K562 (cell line): ENCODE results near the gene CCDC201. TPM values are rescaled to one million over a fixed set of nuclear protein-coding genes. Genes with fewer than 3 reads are reported as not detected.
"Not testable (repeated sequence)": the region's sequence is repeated elsewhere in the genome, so short reads cannot be mapped to it uniquely, and the experiment has no call there.

Experiments used
- ATAC-seq: fragments of 200-7000 bp; cut with Tn5 transposase; 3 replicates; pipeline ENCODE4 v1.9.1; 2020; ENCODE audit warnings: moderate library complexity
- BruUV-seq: library from RNA; stranded (reverse); fragments of 400-500 nt; replicated peaks from 2 replicates; lab custom pipeline; 2021; lab: Mats Ljungman, UMichigan
- CTCF ChIA-PET: fragments of 300-600 bp; formaldehyde crosslinking; extraction: SDS; loops from one replicate; lab custom pipeline; 2021; ENCODE audit warnings: low intra/inter-chr PET ratio; lab: Yijun Ruan, JAX
- POLR2A ChIA-PET: fragments of 300-600, 350-650 bp; sonication (Branson Sonifier 250); formaldehyde crosslinking; extraction: SDS; loops from one replicate; lab custom pipeline; 2021; ENCODE audit warnings: antibody characterized with exemption, inconsistent platforms; lab: Yijun Ruan, JAX
- DNase-seq, 4 experiments: peaks; one replicate each; pipeline versions ENCODE4 v3.0.0 to v3.0.0-alpha.2; 2011 to 2018; ENCODE audit warnings: low spot score in 3 of 4, mixed read lengths in 3 of 4; ENCODE audit errors: extremely low read depth in 1 of 4
- FAIRE-seq: peaks from 2 replicates; lab custom pipeline; 2011; peaks lifted over from hg19 to GRCh38; lab: Jason Lieb, UNC
- H2AFZ ChIP-seq: 2 replicates; pipeline ENCODE4 v1.6.0; 2011; ENCODE audit warnings: low read depth, low read length, control low read depth, inconsistent platforms
- H3K27ac ChIP-seq: fragments of 200-600 bp; 3 replicates; pipeline ENCODE4 v1.8.0; 2011; ENCODE audit warnings: low read depth, mild to moderate bottlenecking, control low read depth, inconsistent platforms, low read length, moderate library complexity, mixed read lengths; ENCODE audit errors: extremely low read depth
- H3K27me3 ChIP-seq, 2 experiments: fragments of 300-600 bp in 1 of 2; 2 replicates in 1 of 2; 3 replicates in 1 of 2; pipeline versions ENCODE4 v1.6.0 to v1.8.0; 2011; ENCODE audit warnings: inconsistent platforms in 2 of 2, low read length in 2 of 2, mild to moderate bottlenecking in 1 of 2, mixed read lengths in 1 of 2, moderate library complexity in 1 of 2; ENCODE audit not compliant: control insufficient read depth in 2 of 2, insufficient read depth in 2 of 2
- H3K36me3 ChIP-seq: fragments of 300-600 bp; 3 replicates; pipeline ENCODE4 v1.8.0; 2011; ENCODE audit warnings: mild to moderate bottlenecking, low read length, inconsistent platforms; ENCODE audit not compliant: control insufficient read depth, insufficient read depth
- H3K4me1 ChIP-seq, 2 experiments: fragments of 200-600 bp in 1 of 2; replicated peaks in 1 of 2; 2 replicates in 1 of 2; 3 replicates in 1 of 2; pipeline versions ENCODE4 v1.5.1 to v1.8.0; 2011; ENCODE audit warnings: inconsistent platforms in 2 of 2, low read length in 2 of 2, mild to moderate bottlenecking in 1 of 2, mixed read lengths in 1 of 2, moderate library complexity in 1 of 2; ENCODE audit not compliant: control insufficient read depth in 2 of 2, insufficient read depth in 2 of 2
- H3K4me2 ChIP-seq: 2 replicates; pipeline ENCODE4 v1.6.1; 2011; ENCODE audit warnings: low read length, control low read depth, inconsistent platforms, mixed read lengths; ENCODE audit not compliant: insufficient read depth
- H3K4me3 ChIP-seq: fragments of 200-600 bp; sonication (generic), shearing (Covaris generic); 2 replicates; pipeline ENCODE4 v1.5.1; 2016; ENCODE audit warnings: control low read depth, inconsistent platforms
- H3K79me2 ChIP-seq: fragments of 200-600 bp; 3 replicates; pipeline ENCODE4 v1.8.0; 2011; ENCODE audit warnings: low read length, inconsistent platforms; ENCODE audit not compliant: control insufficient read depth, insufficient read depth
- H3K9ac ChIP-seq, 2 experiments: 2 replicates each; pipeline versions ENCODE4 v1.6.0 to v1.6.1; 2011; ENCODE audit warnings: low read depth in 2 of 2, low read length in 2 of 2, control low read depth in 1 of 2, inconsistent platforms in 1 of 2, mild to moderate bottlenecking in 1 of 2, mixed read lengths in 1 of 2; ENCODE audit not compliant: insufficient read depth in 1 of 2
- H3K9me1 ChIP-seq: one replicate; pipeline ENCODE4 v1.6.0; 2011; ENCODE audit warnings: inconsistent platforms, mild to moderate bottlenecking, low read length, moderate library complexity; ENCODE audit not compliant: control insufficient read depth, insufficient read depth
- H3K9me3 ChIP-seq: replicated peaks from 2 replicates; pipeline ENCODE4 v1.5.1; 2011; ENCODE audit warnings: low read depth, low read length, inconsistent platforms; ENCODE audit not compliant: control insufficient read depth, insufficient read depth
- H4K20me1 ChIP-seq: replicated peaks from 2 replicates; pipeline ENCODE4 v1.6.1; 2011; ENCODE audit warnings: low read length, inconsistent platforms, mixed read lengths; ENCODE audit not compliant: control insufficient read depth, insufficient read depth
- WGBS: fragments of 100-300 bp; shearing (Covaris generic); methylation state at CpG from one replicate; pipeline ENCODE4 v1.1.6; 2016; ENCODE audit warnings: low coverage, mixed read lengths; ENCODE audit not compliant: insufficient coverage; ENCODE audit errors: missing lambda C conversion rate; 5-methylcytosine and 5-hydroxymethylcytosine counted together
- in situ Hi-C: fragments of 300-500 bp; cut with MboI; formaldehyde crosslinking; loops from 4 replicates; pipeline ENCODE4 v1.15.0; 2018; ENCODE audit warnings: inconsistent platforms, mixed read lengths
- intact Hi-C: fragments of 100-400 bp; cut with micrococcal nuclease; formaldehyde crosslinking; loops from 2 replicates; pipeline ENCODE4 v1.14.2; 2022
- polyA plus RNA-seq, 8 experiments: library from polyadenylated mRNA; depleted of rRNA in 4 of 8; stranded (reverse) in 5 of 8; unstranded in 3 of 8; fragments of >200 nt; fragmentation: Nextera tagmentation in 2 of 8; fragmentation: Illumina TruSeq in 1 of 8; extraction: Ambion mirVana in 2 of 8; extraction: Trizol in 1 of 8; gene quantifications; 2 replicates each; pipeline versions ENCODE4 v1.2.1 to v1.2.3, GENCODE V29; 2011 to 2014; ENCODE audit warnings: inconsistent platforms in 1 of 8, missing spikeins in 1 of 8
- total RNA-seq, 7 experiments: library from RNA; depleted of rRNA in 6 of 7; stranded (reverse); fragments of >200 nt in 6 of 7; fragmentation: Illumina TruSeq in 2 of 7; extraction: Trizol in 2 of 7; gene quantifications; 2 replicates each; pipeline versions ENCODE4 v1.2.1 to v1.2.3, GENCODE V29; 2011 to 2021; ENCODE audit warnings: low replicate concordance in 1 of 7

The CCDC201 gene
- total and polyA plus RNA-seq, 9 of the 15 experiments (the other 6 are each of a cell fraction or from before 2014, with no cell fraction given), result not detected

DNA sequence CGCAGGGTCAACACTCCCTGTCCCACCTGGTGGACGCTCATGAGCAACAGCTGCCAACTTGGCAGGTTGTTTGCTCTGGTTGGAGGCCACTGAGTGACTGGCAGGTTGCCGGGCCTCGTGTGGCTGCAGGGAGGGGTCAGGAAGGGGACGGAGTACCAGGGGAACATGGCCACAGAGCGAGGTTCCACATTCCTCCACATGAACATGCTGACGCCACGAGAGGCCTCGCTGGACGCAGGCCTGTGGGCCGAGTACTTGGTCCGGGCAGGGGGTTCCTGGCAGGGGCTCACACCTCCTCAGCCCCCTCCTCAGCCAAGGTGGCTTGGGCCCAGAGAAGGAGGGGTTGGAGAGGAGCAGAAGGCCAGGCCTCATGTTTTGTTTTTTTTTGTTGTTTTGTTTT is 54.1 kb downstream of the CCDC201 start:
- FAIRE-seq, DNase-seq, H3K27ac ChIP-seq, POLR2A ChIA-PET, H3K36me3 ChIP-seq, H3K9me1 ChIP-seq, H3K4me2 ChIP-seq, H3K9ac ChIP-seq, H3K79me2 ChIP-seq, CTCF ChIA-PET, H3K27me3 ChIP-seq, BruUV-seq, in situ Hi-C loops, intact Hi-C loops, H2AFZ ChIP-seq, H3K4me1 ChIP-seq, H3K9me3 ChIP-seq, H3K4me3 ChIP-seq, ATAC-seq, H4K20me1 ChIP-seq: not testable (repeated sequence)
- WGBS, result 41% methylated on average over 8 of the region's 12 CpGs

DNA sequence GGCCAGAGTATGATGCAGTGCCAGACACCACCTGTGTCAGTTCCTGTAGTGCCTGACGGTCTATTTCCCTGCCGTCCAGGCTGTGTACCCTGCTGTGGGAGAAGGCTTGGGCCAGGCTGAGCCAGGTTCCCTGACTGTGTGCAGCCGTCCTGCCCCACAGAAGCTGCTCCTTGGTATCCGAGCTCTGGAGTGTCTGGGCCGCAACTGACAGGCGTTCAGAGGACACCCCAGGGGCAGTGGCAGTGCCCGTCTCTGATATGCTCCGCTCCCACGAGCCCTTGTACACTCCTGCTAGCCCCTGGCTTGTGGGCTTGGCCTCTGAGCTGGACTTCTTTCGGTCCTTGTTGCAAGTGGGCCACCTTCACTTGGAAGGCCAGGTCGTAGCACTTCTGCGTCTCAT is 55.0 kb downstream of the CCDC201 start:
- H3K9ac ChIP-seq, H3K4me3 ChIP-seq, H3K27me3 ChIP-seq, H3K9me1 ChIP-seq, H3K4me2 ChIP-seq, H3K27ac ChIP-seq, H2AFZ ChIP-seq, intact Hi-C loops, CTCF ChIA-PET, H3K4me1 ChIP-seq, DNase-seq, FAIRE-seq, H3K9me3 ChIP-seq, H3K79me2 ChIP-seq, ATAC-seq, H3K36me3 ChIP-seq, BruUV-seq, in situ Hi-C loops, POLR2A ChIA-PET, H4K20me1 ChIP-seq: not testable (repeated sequence)
- WGBS, result 43% methylated on average over 8 of the region's 12 CpGs

- CTCF ChIA-PET, result not testable (repeated sequence)
These were observed 55.9 kb downstream of the CCDC201 start for GRCh38 chr7:45817016-45817415.

More at GRCh38 chr7:45817016-45817415, 55.9 kb downstream of the CCDC201 start:
- FAIRE-seq, H3K4me2 ChIP-seq, H3K27me3 ChIP-seq, H2AFZ ChIP-seq, BruUV-seq, H3K9me1 ChIP-seq, H3K27ac ChIP-seq, ATAC-seq, H3K9me3 ChIP-seq, H4K20me1 ChIP-seq, H3K9ac ChIP-seq, H3K79me2 ChIP-seq, in situ Hi-C loops, intact Hi-C loops, POLR2A ChIA-PET, H3K4me1 ChIP-seq, H3K36me3 ChIP-seq, H3K4me3 ChIP-seq, DNase-seq: not testable (repeated sequence)
- 19% methylated on average over 6 of the region's 8 CpGs for WGBS
